GM21367 (cell line): ENCODE data around the gene TMPRSS6.

ENCODE experiments used
- ATAC-seq: cut with Tn5 transposase; IDR thresholded peaks from one replicate; pipeline ENCODE4 v1.9.1; 2021; ENCODE audit not compliant: unreplicated experiment

Gene TMPRSS6

GRCh38 chr22:37117092-37117491 is 7.6 kb upstream of the TMPRSS6 start:
- no peak for ATAC-seq

- ATAC-seq = no peak
These were observed 5.5 kb upstream of the TMPRSS6 start for GRCh38 chr22:37115032-37115431.

DNA sequence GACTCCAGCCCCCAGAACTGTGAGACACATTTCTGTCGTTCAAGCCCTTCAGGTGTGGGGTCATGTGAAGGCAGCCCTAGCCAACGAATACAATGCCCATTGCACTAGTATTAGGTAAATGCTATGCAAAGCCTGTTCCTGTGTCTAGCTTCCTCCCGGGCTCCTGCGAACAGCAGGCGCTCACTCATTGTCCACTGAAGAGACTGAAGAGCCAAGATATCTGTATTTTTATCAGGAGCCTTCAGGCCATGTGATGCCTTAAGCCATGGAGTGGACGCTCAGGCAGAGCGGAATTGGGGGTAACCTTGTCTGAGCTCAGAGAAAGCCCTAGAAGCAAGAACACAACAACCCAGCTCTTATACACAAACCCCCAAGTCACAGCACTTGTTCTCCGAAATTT is 4.2 kb upstream of the TMPRSS6 start:
- ATAC-seq = no peak

GRCh38 chr22:37112084-37112728 is 2.7 kb upstream of the TMPRSS6 start:
- no peak for ATAC-seq

- ATAC-seq = no peak
These were observed 1.7 kb upstream of the TMPRSS6 start for GRCh38 chr22:37111156-37111717.

- no peak for ATAC-seq
These were observed 1.5 kb downstream of the TMPRSS6 start for GRCh38 chr22:37107816-37108621.

GRCh38 chr22:37105990-37106389 is 3.5 kb downstream of the TMPRSS6 start:
- no peak for ATAC-seq

GRCh38 chr22:37105154-37105553 is 4.4 kb downstream of the TMPRSS6 start:
- no peak for ATAC-seq

GRCh38 chr22:37103656-37104452 is 5.7 kb downstream of the TMPRSS6 start:
- ATAC-seq = no peak

- ATAC-seq = no peak
These were observed 6.4 kb downstream of the TMPRSS6 start for GRCh38 chr22:37103151-37103550.

- ATAC-seq = no peak
These were observed 8.0 kb downstream of the TMPRSS6 start for GRCh38 chr22:37101311-37102066.

- ATAC-seq = no peak
These were observed 8.9 kb downstream of the TMPRSS6 start for GRCh38 chr22:37100589-37101127.

DNA sequence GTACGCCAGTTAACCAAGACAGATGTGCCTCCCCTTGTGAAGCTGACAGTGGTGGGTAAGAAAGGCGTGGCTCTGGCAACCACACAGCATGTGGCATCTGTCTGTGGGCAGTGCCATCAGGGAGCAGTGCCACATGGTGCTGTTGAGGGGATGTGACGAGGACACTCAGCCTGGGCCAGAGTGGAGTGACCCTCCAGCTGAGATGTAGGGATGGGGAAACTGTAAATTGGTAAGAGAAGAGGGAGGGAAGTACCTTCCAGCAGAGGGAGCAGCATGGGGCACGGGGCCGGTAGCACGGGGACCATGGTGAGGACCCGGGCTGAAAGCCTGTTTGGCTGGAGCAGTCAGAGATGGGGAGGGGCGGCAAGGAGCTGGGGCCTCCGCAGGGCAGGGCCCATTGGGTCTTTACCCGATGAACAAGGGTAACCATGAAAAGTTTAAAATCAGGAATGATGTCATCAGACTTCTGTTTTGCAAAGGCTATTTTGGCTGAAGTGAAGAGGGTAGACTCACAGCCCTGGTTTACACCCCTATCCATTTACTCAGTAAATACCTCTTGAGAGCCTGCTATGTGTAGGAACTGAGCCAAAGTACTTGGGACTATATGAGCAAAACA is 10.4 kb downstream of the TMPRSS6 start:
- ATAC-seq = no peak

- no peak for ATAC-seq
These were observed 12.2 kb downstream of the TMPRSS6 start for GRCh38 chr22:37097346-37097745.

GRCh38 chr22:37095113-37095512 is 14.4 kb downstream of the TMPRSS6 start:
- ATAC-seq = no peak

GRCh38 chr22:37094239-37094638 is 15.3 kb downstream of the TMPRSS6 start:
- no peak for ATAC-seq

DNA sequence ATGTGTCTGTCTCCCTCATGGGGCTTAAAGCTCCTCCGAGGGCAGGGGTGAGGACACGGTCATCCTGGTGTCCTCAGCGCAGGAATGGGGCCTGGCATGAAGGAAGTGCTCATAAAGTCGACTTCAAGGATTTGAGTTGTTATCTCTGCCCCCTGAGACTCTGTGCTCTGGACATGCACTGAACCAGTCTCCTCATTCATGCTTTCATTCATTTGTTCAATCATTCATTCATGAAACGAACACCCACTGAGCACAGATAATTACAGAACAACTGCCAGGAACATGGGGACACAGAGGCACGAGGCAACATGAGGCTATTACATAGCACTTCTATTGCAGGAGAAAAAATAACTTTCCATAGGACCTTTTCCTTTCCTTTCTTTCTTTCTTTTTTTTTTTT is 16.5 kb downstream of the TMPRSS6 start:
- ATAC-seq = no peak

DNA sequence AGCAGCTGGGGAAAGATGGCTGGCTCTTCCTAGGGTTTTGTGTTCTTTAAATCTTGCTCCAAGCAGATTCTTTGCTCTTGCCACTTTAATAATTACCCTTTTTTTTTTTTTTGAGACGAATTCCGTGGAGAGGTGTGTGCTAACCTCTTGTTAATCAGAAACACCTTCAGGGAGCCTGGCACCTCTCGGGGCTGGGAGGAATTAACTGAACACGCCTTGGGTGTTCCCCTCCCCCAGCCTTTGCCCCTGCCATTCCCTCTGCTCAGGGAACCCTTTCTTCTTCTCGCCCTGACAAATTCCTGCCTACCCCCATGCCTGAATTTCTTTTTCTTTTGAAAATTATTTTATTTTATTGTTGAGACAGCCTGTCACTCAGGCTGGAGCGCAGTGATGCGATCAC is 17.5 kb downstream of the TMPRSS6 start:
- no peak for ATAC-seq

DNA sequence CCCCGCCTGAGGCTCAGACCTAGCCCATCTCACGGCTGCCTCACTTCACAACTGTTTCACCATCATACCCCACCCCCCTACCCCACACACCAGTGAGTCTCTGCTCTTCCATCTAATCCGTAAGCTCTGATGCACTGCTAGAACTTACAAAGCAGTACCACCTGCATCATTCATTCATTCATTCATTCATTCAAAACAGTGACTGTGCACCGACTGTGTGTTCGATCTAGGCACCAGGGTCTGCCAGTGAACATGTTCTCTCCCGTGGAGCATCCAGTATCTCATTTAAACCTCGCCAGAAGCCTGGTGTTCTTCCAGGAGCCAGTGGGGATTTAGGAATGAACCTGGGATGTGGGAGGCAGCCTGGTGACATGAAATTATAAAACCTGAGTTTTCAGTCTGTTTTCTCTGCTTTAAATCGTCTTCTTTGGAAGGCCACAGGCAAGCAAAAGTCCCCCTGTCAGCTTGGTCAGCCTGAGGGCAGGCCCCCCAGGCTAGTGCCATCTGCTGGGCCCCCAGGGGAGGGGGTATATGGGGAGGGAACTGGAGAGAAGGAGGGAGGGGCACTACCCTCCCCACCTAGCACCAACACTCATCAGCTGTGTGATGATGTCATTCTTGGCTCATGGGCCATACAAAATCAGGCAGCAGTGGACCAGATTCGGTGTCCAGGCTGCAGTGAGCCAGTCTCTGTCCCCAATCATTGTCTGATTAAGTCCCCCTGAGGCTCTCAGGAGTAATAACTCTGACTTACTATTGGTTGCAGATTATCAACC is 18.4 kb downstream of the TMPRSS6 start:
- ATAC-seq = no peak
